ENCODE data around the gene OR5V1. TPM values are rescaled to one million over a fixed set of nuclear protein-coding genes. Genes with fewer than 3 reads are reported as not detected.
"Not testable (repeated sequence)": the region's sequence is repeated elsewhere in the genome, so short reads cannot be mapped to it uniquely, and the experiment has no call there.

The OR5V1 gene
- total and polyA plus RNA-seq, 2 of the 4 experiments (the other 2 are of a cell fraction) = not detected

DNA sequence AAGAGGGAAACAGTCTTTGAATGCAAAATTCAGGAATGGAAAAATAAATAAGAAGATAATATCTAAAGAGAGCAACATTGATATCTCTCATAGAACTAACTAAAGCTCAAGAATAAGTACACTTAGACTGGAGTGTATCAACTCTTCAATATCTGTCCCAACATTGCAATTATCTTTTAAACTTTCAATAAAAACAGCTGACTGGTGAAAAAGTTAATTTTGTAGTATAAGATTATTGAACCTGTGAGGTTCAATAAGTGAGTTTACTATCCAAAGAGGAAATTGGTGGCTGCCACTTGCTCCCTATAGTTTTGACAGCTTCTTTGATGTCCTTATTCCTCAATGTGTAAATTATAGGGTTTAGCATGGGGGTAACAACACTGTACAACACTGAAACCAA, 13.7 kb downstream of the OR5V1 start:
- Histone ChIP-seq H3K79me1 (ENCODE audit: low read depth in 1 of 2, low read length in 2 of 2) (no peaks in the 10 kb centered on the region), H2AK9ac (replicated peaks; ENCODE audit: low read depth, low read length, poor library complexity) (no peak overlapping the region), H3K18ac (ENCODE audit: low read depth, low read length) (no peak overlapping the region), H2AFZ (replicated peaks; ENCODE audit: low read length, poor library complexity) (no peak overlapping the region), H3K36me3 (ENCODE audit: control insufficient read depth, insufficient read depth, low read length) (no peaks in the 10 kb centered on the region), H2AK5ac (ENCODE audit: low read depth, low read length) (no peak overlapping the region), H4K8ac (ENCODE audit: low read depth in 2 of 2, low read length in 2 of 2) (no peak overlapping the region), H4K5ac (ENCODE audit: low read depth, low read length) (no peak overlapping the region), H3K4me3 (ENCODE audit: insufficient read depth, low read depth, low read length) (no peak overlapping the region), H3K9ac (ENCODE audit: low read depth, low read length) (no peak overlapping the region), H4K20me1 (ENCODE audit: insufficient read depth, low read length) (no peaks in the 10 kb centered on the region), H2BK20ac (ENCODE audit: low read depth, low read length) (no peak overlapping the region), H3K23ac (ENCODE audit: low read depth, low read length) (no peak overlapping the region), H3K4ac (ENCODE audit: low read depth, low read length) (no peak overlapping the region), H3K4me1 (ENCODE audit: control insufficient read depth, insufficient read depth, low read length) (no peaks in the 10 kb centered on the region), H2BK15ac (ENCODE audit: low read depth, low read length) (no peak overlapping the region), H3K56ac (ENCODE audit: extremely low read depth, insufficient read depth, low read length) (no peak overlapping the region), H3K9me3 (ENCODE audit: control insufficient read depth, insufficient read depth, low read length) (peaks cover 5% of the 10 kb centered on the region), H3K27me3 (ENCODE audit: control insufficient read depth, insufficient read depth, low read length) (no peaks in the 10 kb centered on the region), H3K14ac (replicated peaks; ENCODE audit: low read depth, low read length) (no peak overlapping the region), H4K91ac (ENCODE audit: insufficient read depth, low read depth, low read length) (no peak overlapping the region), H2BK5ac (ENCODE audit: low read depth, low read length, poor library complexity, severe bottlenecking) (no peak overlapping the region), H3K9me1 (ENCODE audit: insufficient read depth, low read length) (no peaks in the 10 kb centered on the region), H3K4me2 (ENCODE audit: low read depth, low read length) (no peak overlapping the region), H3K27ac (ENCODE audit: insufficient read depth, low read length) (no peak overlapping the region), H2BK120ac (ENCODE audit: low read depth, low read length) (no peak overlapping the region)
- no TSS peak for BruUV-seq (replicated peaks)
- TF ChIP-seq, protein P1, sequence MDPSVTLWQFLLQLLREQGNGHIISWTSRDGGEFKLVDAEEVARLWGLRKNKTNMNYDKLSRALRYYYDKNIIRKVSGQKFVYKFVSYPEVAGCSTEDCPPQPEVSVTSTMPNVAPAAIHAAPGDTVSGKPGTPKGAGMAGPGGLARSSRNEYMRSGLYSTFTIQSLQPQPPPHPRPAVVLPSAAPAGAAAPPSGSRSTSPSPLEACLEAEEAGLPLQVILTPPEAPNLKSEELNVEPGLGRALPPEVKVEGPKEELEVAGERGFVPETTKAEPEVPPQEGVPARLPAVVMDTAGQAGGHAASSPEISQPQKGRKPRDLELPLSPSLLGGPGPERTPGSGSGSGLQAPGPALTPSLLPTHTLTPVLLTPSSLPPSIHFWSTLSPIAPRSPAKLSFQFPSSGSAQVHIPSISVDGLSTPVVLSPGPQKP (IDR thresholded peaks at IDR 0.05; ENCODE audit: borderline replicate concordance, low read depth, low read length) = no peak
- TF ChIP-seq CHD1 (IDR thresholded peaks at IDR 0.05; ENCODE audit: low read depth, low read length) = no peak
- TF ChIP-seq RAD21 (IDR thresholded peaks at IDR 0.05; ENCODE audit: low read length) = no peak
- ChIA-PET CTCF (no interaction called here), POLR2A (ENCODE audit: unreplicated experiment) (no interaction called here)
- in situ Hi-C loops (cut with MboI; ENCODE audit: low sequenced_read_pairs) (no loop called here), intact Hi-C loops (cut with micrococcal nuclease) (no loop called here), dilution Hi-C loops (cut with HindIII; ENCODE audit: low sequenced_read_pairs, unreplicated experiment) (no loop called here)
- DNase-seq (no peak), ATAC-seq (ENCODE audit: low read depth) (no peak)

DNA sequence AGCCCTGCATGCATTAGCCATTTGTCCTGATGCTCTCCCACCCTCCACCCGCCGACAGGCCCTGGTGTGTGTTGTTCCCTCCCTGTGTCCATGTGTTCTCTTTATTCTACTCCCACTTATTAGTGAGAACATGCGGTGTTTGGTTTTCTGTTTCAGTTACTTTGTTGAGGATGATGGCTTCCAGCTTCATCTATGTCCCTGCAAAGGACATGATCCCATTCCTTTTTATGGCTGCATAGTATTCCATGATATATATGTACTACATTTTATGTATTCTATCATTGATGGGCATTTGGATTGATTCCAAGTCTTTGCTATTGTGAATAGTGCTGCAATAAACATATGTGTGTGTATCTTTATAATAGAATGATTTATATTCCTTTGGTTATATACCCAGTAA, 19.3 kb downstream of the OR5V1 start:
- H2BK15ac ChIP-seq (ENCODE audit: low read depth, low read length); in situ Hi-C loops (cut with MboI; ENCODE audit: low sequenced_read_pairs); H3K4me3 ChIP-seq (ENCODE audit: insufficient read depth, low read depth, low read length); BruUV-seq (replicated peaks); H4K20me1 ChIP-seq (ENCODE audit: insufficient read depth, low read length); H3K79me1 ChIP-seq (ENCODE audit: low read depth in 1 of 2, low read length in 2 of 2); H3K4me2 ChIP-seq (ENCODE audit: low read depth, low read length); H3K18ac ChIP-seq (ENCODE audit: low read depth, low read length); DNase-seq; H3K27me3 ChIP-seq (ENCODE audit: control insufficient read depth, insufficient read depth, low read length); H2BK120ac ChIP-seq (ENCODE audit: low read depth, low read length); POLR2A ChIA-PET (ENCODE audit: unreplicated experiment); dilution Hi-C loops (cut with HindIII; ENCODE audit: low sequenced_read_pairs, unreplicated experiment); H3K9ac ChIP-seq (ENCODE audit: low read depth, low read length); CTCF ChIA-PET; H2AK5ac ChIP-seq (ENCODE audit: low read depth, low read length); H2AK9ac ChIP-seq (replicated peaks; ENCODE audit: low read depth, low read length, poor library complexity); H4K91ac ChIP-seq (ENCODE audit: insufficient read depth, low read depth, low read length); H2BK20ac ChIP-seq (ENCODE audit: low read depth, low read length); intact Hi-C loops (cut with micrococcal nuclease); H4K8ac ChIP-seq (ENCODE audit: low read depth in 2 of 2, low read length in 2 of 2); H3K27ac ChIP-seq (ENCODE audit: insufficient read depth, low read length); H3K9me3 ChIP-seq (ENCODE audit: control insufficient read depth, insufficient read depth, low read length); H3K36me3 ChIP-seq (ENCODE audit: control insufficient read depth, insufficient read depth, low read length); H4K5ac ChIP-seq (ENCODE audit: low read depth, low read length); H2AFZ ChIP-seq (replicated peaks; ENCODE audit: low read length, poor library complexity); ATAC-seq (ENCODE audit: low read depth); H2BK5ac ChIP-seq (ENCODE audit: low read depth, low read length, poor library complexity, severe bottlenecking); H3K4me1 ChIP-seq (ENCODE audit: control insufficient read depth, insufficient read depth, low read length); H3K23ac ChIP-seq (ENCODE audit: low read depth, low read length); H3K14ac ChIP-seq (replicated peaks; ENCODE audit: low read depth, low read length); H3K9me1 ChIP-seq (ENCODE audit: insufficient read depth, low read length); H3K4ac ChIP-seq (ENCODE audit: low read depth, low read length); H3K56ac ChIP-seq (ENCODE audit: extremely low read depth, insufficient read depth, low read length): not testable (repeated sequence)
- no CpG with 5 or more reads among the region's 3 CpGs for WGBS, 2 experiments (ENCODE audit: extremely low coverage in 2 of 2, insufficient read length in 1 of 2)
